ENCODE data around the gene CDCP2. TPM values are rescaled to one million over a fixed set of nuclear protein-coding genes. Genes with fewer than 3 reads are reported as not detected.
A peak's percentile ranks its signal among the peaks of the same experiment; 100 is the strongest.

The CDCP2 gene
- polyA plus RNA-seq (2013, experiment 1 of 4): not detected
- polyA plus RNA-seq (2013, experiment 2 of 4): not detected
- not detected for polyA plus RNA-seq (2013, experiment 3 of 4)
- not detected for polyA plus RNA-seq (2013, experiment 4 of 4)

- Histone ChIP-seq H3K27ac (ENCODE audit: insufficient read depth, low read depth, low read length, poor library complexity, severe bottlenecking) (no peak within 1 kb of the TSS), H3K4me3 (ENCODE audit: insufficient read depth, low read depth, low read length) (no peak within 1 kb of the TSS), H3K9me3 (ENCODE audit: control insufficient read depth, low read length) (no peaks in the 10 kb centered on the region), H3K4me1 (ENCODE audit: control insufficient read depth, insufficient read depth, low read length) (no peaks in the 10 kb centered on the region), H3K36me3 (ENCODE audit: control insufficient read depth, insufficient read depth, low read length) (no peaks in the 10 kb centered on the region), H3K27me3 (ENCODE audit: control insufficient read depth, insufficient read depth, low read length, poor library complexity, severe bottlenecking) (no peaks in the 10 kb centered on the region)
- WGBS, 2 experiments: 93 to 94% methylated on average over 5 of the region's 5 CpGs
These were observed at the start of gene CDCP2 for GRCh38 chr1:54152696-54153095. Gene CDCP2, minus strand, starts transcription at chr1:54153000. Its CDS starts 78 bp downstream, at chr1:54152922.

- Histone ChIP-seq H3K4me1 (ENCODE audit: control insufficient read depth, insufficient read depth, low read length) (peaks cover 8% of the 10 kb centered on the region), H3K27me3 (ENCODE audit: control insufficient read depth, insufficient read depth, low read length, poor library complexity, severe bottlenecking) (no peaks in the 10 kb centered on the region), H3K4me3 (ENCODE audit: insufficient read depth, low read depth, low read length) (peak overlapping the region; percentile 75), H3K9me3 (ENCODE audit: control insufficient read depth, low read length) (no peaks in the 10 kb centered on the region), H3K27ac (ENCODE audit: insufficient read depth, low read depth, low read length, poor library complexity, severe bottlenecking) (no peak overlapping the region), H3K36me3 (ENCODE audit: control insufficient read depth, insufficient read depth, low read length) (peaks cover 9% of the 10 kb centered on the region)
- 2 to 3% methylated on average over 15 of the region's 15 CpGs for WGBS, 2 experiments
These were observed 47.8 kb upstream of the CDCP2 start for GRCh38 chr1:54200519-54200997.

GRCh38 chr1:54199765-54200518 lies 47.1 kb upstream of the CDCP2 start, which contains the start of the genes CYB5RL and MRPL37:
Gene CYB5RL, minus strand, starts transcription at chr1:54200030. Its CDS starts 4,414 bp downstream, at chr1:54195616.
Gene MRPL37, plus strand, starts transcription at chr1:54200167. Its CDS starts 77 bp downstream, at chr1:54200244.
- H3K4me3 ChIP-seq (ENCODE audit: insufficient read depth, low read depth, low read length): peak within 1 kb of the TSS; percentile 75
- no peaks in the 10 kb centered on the region for H3K27me3 ChIP-seq (ENCODE audit: control insufficient read depth, insufficient read depth, low read length, poor library complexity, severe bottlenecking)
- H3K9me3 ChIP-seq (ENCODE audit: control insufficient read depth, low read length): no peaks in the 10 kb centered on the region
- peaks cover 8% of the 10 kb centered on the region for H3K4me1 ChIP-seq (ENCODE audit: control insufficient read depth, insufficient read depth, low read length)
- peaks cover 5% of the 10 kb centered on the region for H3K36me3 ChIP-seq (ENCODE audit: control insufficient read depth, insufficient read depth, low read length)
- no peak within 1 kb of the TSS for H3K27ac ChIP-seq (ENCODE audit: insufficient read depth, low read depth, low read length, poor library complexity, severe bottlenecking)
- WGBS, 2 experiments: 0 to 1% methylated on average over 51 of the region's 51 CpGs

- 34 to 35% methylated on average over 17 of the region's 17 CpGs for WGBS, 2 experiments
- Histone ChIP-seq H3K9me3 (ENCODE audit: control insufficient read depth, low read length) (no peaks in the 10 kb centered on the region), H3K27ac (ENCODE audit: insufficient read depth, low read depth, low read length, poor library complexity, severe bottlenecking) (no peak overlapping the region), H3K27me3 (ENCODE audit: control insufficient read depth, insufficient read depth, low read length, poor library complexity, severe bottlenecking) (no peaks in the 10 kb centered on the region), H3K36me3 (ENCODE audit: control insufficient read depth, insufficient read depth, low read length) (peaks cover 5% of the 10 kb centered on the region), H3K4me1 (ENCODE audit: control insufficient read depth, insufficient read depth, low read length) (peaks cover 8% of the 10 kb centered on the region), H3K4me3 (ENCODE audit: insufficient read depth, low read depth, low read length) (peak overlapping the region; percentile 75)
These were observed 46.5 kb upstream of the CDCP2 start for GRCh38 chr1:54199151-54199764.

- Histone ChIP-seq H3K4me3 (ENCODE audit: insufficient read depth, low read depth, low read length) (no peak overlapping the region), H3K9me3 (ENCODE audit: control insufficient read depth, low read length) (no peaks in the 10 kb centered on the region), H3K27me3 (ENCODE audit: control insufficient read depth, insufficient read depth, low read length, poor library complexity, severe bottlenecking) (no peaks in the 10 kb centered on the region), H3K27ac (ENCODE audit: insufficient read depth, low read depth, low read length, poor library complexity, severe bottlenecking) (no peak overlapping the region), H3K4me1 (ENCODE audit: control insufficient read depth, insufficient read depth, low read length) (no peaks in the 10 kb centered on the region), H3K36me3 (ENCODE audit: control insufficient read depth, insufficient read depth, low read length) (peaks cover 5% of the 10 kb centered on the region)
- 88 to 93% methylated on average over 5 of the region's 5 CpGs for WGBS, 2 experiments
These were observed 40.7 kb upstream of the CDCP2 start for GRCh38 chr1:54193453-54193852.

GRCh38 chr1:54191525-54191924 lies 38.7 kb upstream of the CDCP2 start:
- no peaks in the 10 kb centered on the region for H3K27me3 ChIP-seq (ENCODE audit: control insufficient read depth, insufficient read depth, low read length, poor library complexity, severe bottlenecking)
- no peak overlapping the region for H3K4me3 ChIP-seq (ENCODE audit: insufficient read depth, low read depth, low read length)
- 38 to 50% methylated on average over 1 of the region's 1 CpG for WGBS, 2 experiments
- peaks cover 5% of the 10 kb centered on the region for H3K36me3 ChIP-seq (ENCODE audit: control insufficient read depth, insufficient read depth, low read length)
- H3K27ac ChIP-seq (ENCODE audit: insufficient read depth, low read depth, low read length, poor library complexity, severe bottlenecking): no peak overlapping the region
- no peaks in the 10 kb centered on the region for H3K9me3 ChIP-seq (ENCODE audit: control insufficient read depth, low read length)
- H3K4me1 ChIP-seq (ENCODE audit: control insufficient read depth, insufficient read depth, low read length): no peaks in the 10 kb centered on the region

GRCh38 chr1:54190526-54190925 lies 37.7 kb upstream of the CDCP2 start:
- 94 to 95% methylated on average over 9 of the region's 9 CpGs for WGBS, 2 experiments
- no peak overlapping the region for H3K4me3 ChIP-seq (ENCODE audit: insufficient read depth, low read depth, low read length)
- no peaks in the 10 kb centered on the region for H3K4me1 ChIP-seq (ENCODE audit: control insufficient read depth, insufficient read depth, low read length)
- peaks cover 2% of the 10 kb centered on the region for H3K36me3 ChIP-seq (ENCODE audit: control insufficient read depth, insufficient read depth, low read length)
- no peaks in the 10 kb centered on the region for H3K9me3 ChIP-seq (ENCODE audit: control insufficient read depth, low read length)
- H3K27me3 ChIP-seq (ENCODE audit: control insufficient read depth, insufficient read depth, low read length, poor library complexity, severe bottlenecking): no peaks in the 10 kb centered on the region
- no peak overlapping the region for H3K27ac ChIP-seq (ENCODE audit: insufficient read depth, low read depth, low read length, poor library complexity, severe bottlenecking)

- Histone ChIP-seq H3K4me1 (ENCODE audit: control insufficient read depth, insufficient read depth, low read length) (no peaks in the 10 kb centered on the region), H3K9me3 (ENCODE audit: control insufficient read depth, low read length) (no peaks in the 10 kb centered on the region), H3K4me3 (ENCODE audit: insufficient read depth, low read depth, low read length) (no peak overlapping the region), H3K27ac (ENCODE audit: insufficient read depth, low read depth, low read length, poor library complexity, severe bottlenecking) (no peak overlapping the region), H3K36me3 (ENCODE audit: control insufficient read depth, insufficient read depth, low read length) (no peaks in the 10 kb centered on the region), H3K27me3 (ENCODE audit: control insufficient read depth, insufficient read depth, low read length, poor library complexity, severe bottlenecking) (no peaks in the 10 kb centered on the region)
- 92 to 100% methylated on average over 1 of the region's 1 CpG for WGBS, 2 experiments
These were observed 35.5 kb upstream of the CDCP2 start for GRCh38 chr1:54188291-54188690.

GRCh38 chr1:54186056-54186455 lies 33.3 kb upstream of the CDCP2 start:
- H3K27me3 ChIP-seq (ENCODE audit: control insufficient read depth, insufficient read depth, low read length, poor library complexity, severe bottlenecking): no peaks in the 10 kb centered on the region
- H3K4me3 ChIP-seq (ENCODE audit: insufficient read depth, low read depth, low read length): no peak overlapping the region
- 97 to 98% methylated on average over 3 of the region's 3 CpGs for WGBS, 2 experiments
- no peak overlapping the region for H3K27ac ChIP-seq (ENCODE audit: insufficient read depth, low read depth, low read length, poor library complexity, severe bottlenecking)
- no peaks in the 10 kb centered on the region for H3K9me3 ChIP-seq (ENCODE audit: control insufficient read depth, low read length)
- no peaks in the 10 kb centered on the region for H3K36me3 ChIP-seq (ENCODE audit: control insufficient read depth, insufficient read depth, low read length)
- no peaks in the 10 kb centered on the region for H3K4me1 ChIP-seq (ENCODE audit: control insufficient read depth, insufficient read depth, low read length)

GRCh38 chr1:54180701-54181360 lies 28.0 kb upstream of the CDCP2 start:
- 79 to 81% methylated on average over 4 of the region's 5 CpGs for WGBS, 2 experiments
- H3K4me1 ChIP-seq (ENCODE audit: control insufficient read depth, insufficient read depth, low read length): no peaks in the 10 kb centered on the region
- no peaks in the 10 kb centered on the region for H3K27me3 ChIP-seq (ENCODE audit: control insufficient read depth, insufficient read depth, low read length, poor library complexity, severe bottlenecking)
- peak overlapping the region; percentile 32 for H3K27ac ChIP-seq (ENCODE audit: insufficient read depth, low read depth, low read length, poor library complexity, severe bottlenecking)
- no peaks in the 10 kb centered on the region for H3K9me3 ChIP-seq (ENCODE audit: control insufficient read depth, low read length)
- no peak overlapping the region for H3K4me3 ChIP-seq (ENCODE audit: insufficient read depth, low read depth, low read length)
- H3K36me3 ChIP-seq (ENCODE audit: control insufficient read depth, insufficient read depth, low read length): no peaks in the 10 kb centered on the region
